Psoas muscle (tissue), 8 donors: Measurements from ENCODE around the gene PAX2. TPM values are rescaled to one million over a fixed set of nuclear protein-coding genes. Genes with fewer than 3 reads are reported as not detected.

ENCODE experiments used
- ATAC-seq, 4 donors: fragments of 200-7000 bp; cut with Tn5 transposase; one replicate each; pipeline ENCODE4 v1.9.1; 2020; ENCODE audit warnings: moderate library complexity in 3 of 4, mild to moderate bottlenecking in 2 of 4
- DNase-seq, 2 donors: peaks; one replicate each; pipeline ENCODE4 v3.0.0-alpha.2; 2020
- H3K27ac ChIP-seq: fragments of 200-600 bp; one replicate; pipeline ENCODE4 v1.8.0; 2022
- H3K27me3 ChIP-seq, 3 donors: fragments of 200-600 bp in 1 of 3; one replicate each; pipeline versions ENCODE4 v1.6.1 to v1.8.0; 2013 to 2022; ENCODE audit warnings: low read length in 2 of 3, mild to moderate bottlenecking in 2 of 3, moderate library complexity in 1 of 3; ENCODE audit not compliant: insufficient read depth in 3 of 3
- H3K36me3 ChIP-seq, 2 donors: fragments of 200-600 bp in 1 of 2; one replicate each; pipeline versions ENCODE4 v1.6.1 to v1.8.0; 2013 to 2022; ENCODE audit warnings: low read depth in 1 of 2, mild to moderate bottlenecking in 1 of 2, moderate library complexity in 1 of 2; ENCODE audit not compliant: insufficient read depth in 1 of 2
- H3K4me1 ChIP-seq: fragments of 200-600 bp; one replicate; pipeline ENCODE4 v1.8.0; 2022
- H3K4me3 ChIP-seq: fragments of 200-600 bp; one replicate; pipeline ENCODE4 v1.8.0; 2022; ENCODE audit warnings: mild to moderate bottlenecking
- H3K9me3 ChIP-seq: fragments of 200-600 bp; one replicate; pipeline ENCODE4 v1.8.0; 2022
- WGBS, 3 donors: extraction: QIAGEN DNeasy Blood & Tissue Kit; methylation state at CpG; one replicate each; pipeline versions ENCODE4 v1.1.6 to v1.1.7; 2013; 5-methylcytosine and 5-hydroxymethylcytosine counted together
- intact Hi-C, 2 donors: fragments of 100-400 bp; cut with DNase I; formaldehyde crosslinking; loops; one replicate each; pipeline versions ENCODE4 v1.11.0 to v1.14.2; 2022
- polyA plus RNA-seq, 3 donors: library from polyadenylated mRNA; stranded (reverse); fragments of 200-250 nt; gene quantifications; one replicate each; pipeline ENCODE4 v1.2.3, GENCODE V29; 2013
- total RNA-seq, 4 donors: library from RNA; stranded (reverse); fragmentation: NEBNext Ultra II Directional in 2 of 4; extraction: Animal tissue kit (Norgen Biotek cat#: 25700) in 2 of 4; gene quantifications; one replicate each; pipeline versions ENCODE4 v1.2.1 to v1.2.4, GENCODE V29; 2021 to 2023
- TF ChIP-seq, protein P1 (sequence below): fragments of 200-600 bp; IDR thresholded peaks from one replicate; pipeline ENCODE4 v1.8.0; 2022; ENCODE audit warnings: antibody characterized with exemption
- donor health status: healthy with polysubstance abuse.
- donor health status: DM: no; HTN: no; CAD: no; lungs with moderate emphysema.
- donor health status: Bipolar disorder and iron deficiency.
- donor health status: healthy.
- donor health status: DM: yes; HTN: yes; CAD: no.
- donor health status: DM: no; HTN: no; CAD: no.
- donor health status: DM: no; HTN: no; CAD: no.
- donor health status: DM: yes; HTN: yes; CAD: no.

Gene PAX2
- total and polyA plus RNA-seq, 7 donors, result not detected

DNA sequence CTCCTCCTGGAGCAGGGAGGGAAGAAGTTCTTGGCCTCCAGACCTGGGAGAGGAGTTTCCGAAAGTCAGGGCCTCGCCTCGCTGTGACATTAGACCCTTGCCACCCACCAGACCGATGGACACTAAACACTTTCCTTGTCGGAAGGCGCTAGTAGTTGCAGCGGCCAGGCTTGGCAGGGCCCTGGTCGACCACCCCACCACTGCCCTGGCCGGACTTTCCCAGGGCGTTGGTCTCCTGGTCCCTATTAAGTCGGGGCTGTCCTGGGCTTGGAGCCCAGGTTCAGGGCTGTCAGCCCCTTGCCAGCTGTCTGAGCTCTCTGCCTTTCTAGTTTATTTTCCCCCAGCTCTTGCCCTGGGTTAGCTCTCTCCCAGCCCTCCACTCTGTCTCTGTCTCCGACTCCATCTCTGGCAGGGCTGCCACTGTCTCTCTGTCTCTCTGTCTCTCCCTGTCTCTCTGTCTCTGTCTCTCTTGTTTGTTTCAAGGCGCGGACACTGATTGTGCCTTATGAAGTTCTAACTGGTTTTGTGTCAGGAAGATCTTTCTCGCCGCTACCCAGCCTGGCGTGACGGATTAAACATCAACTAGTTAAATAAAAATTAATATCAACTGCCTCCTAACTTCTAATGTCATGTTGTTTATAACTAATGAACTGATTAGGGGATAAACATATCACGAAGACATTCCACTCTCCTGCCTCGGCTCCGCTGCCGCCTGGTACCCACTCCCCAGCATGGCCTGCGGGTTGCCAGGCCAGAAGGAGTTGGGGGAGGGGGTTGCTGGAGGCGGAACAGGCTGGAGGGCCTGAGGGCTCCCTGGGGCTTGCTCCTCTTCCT, 13.8 kb upstream of the PAX2 start:
- DNase-seq (no peak), ATAC-seq (no peak)
- H3K9me3 ChIP-seq, result no peaks in the 10 kb centered on the region
- TF ChIP-seq, protein P1, sequence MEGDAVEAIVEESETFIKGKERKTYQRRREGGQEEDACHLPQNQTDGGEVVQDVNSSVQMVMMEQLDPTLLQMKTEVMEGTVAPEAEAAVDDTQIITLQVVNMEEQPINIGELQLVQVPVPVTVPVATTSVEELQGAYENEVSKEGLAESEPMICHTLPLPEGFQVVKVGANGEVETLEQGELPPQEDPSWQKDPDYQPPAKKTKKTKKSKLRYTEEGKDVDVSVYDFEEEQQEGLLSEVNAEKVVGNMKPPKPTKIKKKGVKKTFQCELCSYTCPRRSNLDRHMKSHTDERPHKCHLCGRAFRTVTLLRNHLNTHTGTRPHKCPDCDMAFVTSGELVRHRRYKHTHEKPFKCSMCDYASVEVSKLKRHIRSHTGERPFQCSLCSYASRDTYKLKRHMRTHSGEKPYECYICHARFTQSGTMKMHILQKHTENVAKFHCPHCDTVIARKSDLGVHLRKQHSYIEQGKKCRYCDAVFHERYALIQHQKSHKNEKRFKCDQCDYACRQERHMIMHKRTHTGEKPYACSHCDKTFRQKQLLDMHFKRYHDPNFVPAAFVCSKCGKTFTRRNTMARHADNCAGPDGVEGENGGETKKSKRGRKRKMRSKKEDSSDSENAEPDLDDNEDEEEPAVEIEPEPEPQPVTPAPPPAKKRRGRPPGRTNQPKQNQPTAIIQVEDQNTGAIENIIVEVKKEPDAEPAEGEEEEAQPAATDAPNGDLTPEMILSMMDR, result no peak
- no peak overlapping the region for H3K27ac ChIP-seq
- peaks cover 4 to 99% (median 56%) of the 10 kb centered on the region in 3 donors for H3K27me3 ChIP-seq
- WGBS, 3 donors, result 61 to 64% (median 63%) methylated on average over 24 of the region's 24 CpGs
- intact Hi-C loops, result no loop called here
- H3K36me3 ChIP-seq, result no peaks in the 10 kb centered on the region
- peaks cover 16% of the 10 kb centered on the region for H3K4me1 ChIP-seq
- no peak overlapping the region for H3K4me3 ChIP-seq

DNA sequence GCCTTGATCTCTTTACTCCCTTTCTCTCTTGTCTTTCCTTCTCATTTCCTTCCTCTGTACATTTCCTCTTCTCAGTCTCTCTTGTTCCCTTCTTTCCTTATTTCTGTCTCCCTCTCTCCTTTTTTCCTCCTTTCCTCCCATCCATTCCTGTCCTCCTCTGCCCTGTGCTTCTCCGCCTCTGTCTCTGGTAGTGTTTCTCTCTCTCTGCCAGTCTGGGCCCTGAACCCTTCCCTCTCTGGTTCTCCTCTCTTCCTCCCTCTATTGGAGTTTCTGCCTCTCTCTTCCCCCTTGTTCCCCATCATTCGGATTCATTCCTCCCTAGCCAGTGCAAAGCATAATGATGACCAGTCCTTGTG, 13.2 kb upstream of the PAX2 start:
- Histone ChIP-seq H3K27me3 (peaks cover 3 to 100% (median 62%) of the 10 kb centered on the region in 3 donors), H3K4me3 (no peak overlapping the region), H3K36me3 (no peaks in the 10 kb centered on the region), H3K9me3 (no peaks in the 10 kb centered on the region), H3K4me1 (peaks cover 16% of the 10 kb centered on the region), H3K27ac (no peak overlapping the region)
- TF ChIP-seq, protein P1, result no peak
- intact Hi-C loops, result no loop called here
- ATAC-seq (no peak), DNase-seq (no peak)
- WGBS, 3 donors, result 88 to 92% (median 91%) methylated on average over 2 of the region's 2 CpGs

DNA sequence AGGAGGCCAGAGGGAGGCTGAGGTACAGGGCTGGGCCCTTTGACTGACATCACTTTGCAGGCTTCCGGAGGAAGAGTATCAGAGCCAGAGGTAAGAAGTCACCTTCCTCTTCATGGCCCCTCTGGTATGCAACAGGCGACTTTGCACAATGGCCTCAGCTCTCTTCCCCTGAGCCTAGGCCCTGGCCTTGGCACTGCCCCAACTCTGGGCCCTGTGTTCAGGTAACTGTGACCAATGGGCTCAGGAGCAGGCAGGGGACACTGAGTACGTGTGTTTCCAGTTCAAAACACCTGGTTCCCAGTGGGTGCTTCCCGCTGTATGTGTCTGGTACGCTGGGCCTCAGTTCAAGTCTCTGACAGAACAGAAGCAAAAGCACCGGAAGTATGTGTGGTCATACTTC, 12.1 kb upstream of the PAX2 start:
- WGBS, 3 donors, result 79 to 81% (median 80%) methylated on average over 6 of the region's 6 CpGs
- no peak for DNase-seq

DNA sequence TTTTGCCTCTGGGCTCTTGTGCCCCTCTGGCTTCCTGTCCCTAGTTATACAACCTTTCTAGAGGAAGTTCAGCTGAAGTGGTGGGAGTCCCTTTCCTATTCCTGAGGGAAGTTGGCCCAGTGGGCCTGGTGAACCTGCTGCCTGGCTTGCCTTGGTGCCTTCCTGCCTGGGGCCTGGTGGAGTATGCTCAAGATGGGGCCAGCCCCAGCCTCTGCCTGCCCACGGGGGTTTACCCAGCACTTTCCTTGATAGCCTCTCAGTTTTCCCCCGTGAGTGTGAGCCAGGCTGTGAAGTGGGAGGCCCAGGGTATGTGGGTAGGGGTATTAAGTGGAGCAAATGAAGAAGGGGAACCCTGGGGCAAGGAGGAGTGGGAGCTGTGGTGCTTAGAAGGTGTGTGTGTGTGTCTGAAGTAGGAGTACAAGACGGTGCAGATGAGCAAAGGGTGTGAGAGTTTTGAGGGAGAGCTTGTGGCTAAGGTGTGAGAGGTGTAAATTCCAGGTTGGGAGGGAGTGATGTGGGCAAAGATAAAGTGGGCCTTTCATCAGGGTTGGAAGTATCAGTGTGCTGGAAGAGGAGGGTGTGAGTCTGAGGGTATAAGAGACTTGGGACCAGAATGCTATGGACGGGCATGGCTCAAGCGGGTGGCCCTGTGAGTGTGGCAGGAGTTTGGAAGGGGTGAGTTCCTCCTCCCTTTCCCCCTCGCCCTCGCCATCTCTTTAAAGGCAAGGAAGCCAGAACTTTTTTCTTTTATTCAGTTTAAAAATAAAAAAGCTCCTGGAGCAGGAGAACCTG, 10.9 kb upstream of the PAX2 start:
- Histone ChIP-seq H3K27me3 (peaks cover 0 to 100% (median 69%) of the 10 kb centered on the region in 3 donors), H3K4me1 (peaks cover 17% of the 10 kb centered on the region), H3K9me3 (no peaks in the 10 kb centered on the region), H3K27ac (no peak overlapping the region), H3K36me3 (no peaks in the 10 kb centered on the region), H3K4me3 (no peak overlapping the region)
- intact Hi-C loops, result no loop called here
- DNase-seq, result no peak
- WGBS, 3 donors, result 79 to 88% (median 84%) methylated on average over 7 of the region's 7 CpGs
- TF ChIP-seq, protein P1, result no peak
- ATAC-seq, result no peak

More for the DNA sequence above, 12.1 kb upstream of the PAX2 start:
- Histone ChIP-seq H3K36me3 (no peaks in the 10 kb centered on the region), H3K27ac (no peak overlapping the region), H3K27me3 (peaks cover 0 to 100% (median 66%) of the 10 kb centered on the region in 3 donors), H3K4me3 (no peak overlapping the region), H3K4me1 (peaks cover 16% of the 10 kb centered on the region), H3K9me3 (no peaks in the 10 kb centered on the region)
- TF ChIP-seq, protein P1, result no peak
- intact Hi-C loops, result no loop called here
- no peak for ATAC-seq
